ENCODE measurements around the gene POSTN.

The POSTN gene, protein sequence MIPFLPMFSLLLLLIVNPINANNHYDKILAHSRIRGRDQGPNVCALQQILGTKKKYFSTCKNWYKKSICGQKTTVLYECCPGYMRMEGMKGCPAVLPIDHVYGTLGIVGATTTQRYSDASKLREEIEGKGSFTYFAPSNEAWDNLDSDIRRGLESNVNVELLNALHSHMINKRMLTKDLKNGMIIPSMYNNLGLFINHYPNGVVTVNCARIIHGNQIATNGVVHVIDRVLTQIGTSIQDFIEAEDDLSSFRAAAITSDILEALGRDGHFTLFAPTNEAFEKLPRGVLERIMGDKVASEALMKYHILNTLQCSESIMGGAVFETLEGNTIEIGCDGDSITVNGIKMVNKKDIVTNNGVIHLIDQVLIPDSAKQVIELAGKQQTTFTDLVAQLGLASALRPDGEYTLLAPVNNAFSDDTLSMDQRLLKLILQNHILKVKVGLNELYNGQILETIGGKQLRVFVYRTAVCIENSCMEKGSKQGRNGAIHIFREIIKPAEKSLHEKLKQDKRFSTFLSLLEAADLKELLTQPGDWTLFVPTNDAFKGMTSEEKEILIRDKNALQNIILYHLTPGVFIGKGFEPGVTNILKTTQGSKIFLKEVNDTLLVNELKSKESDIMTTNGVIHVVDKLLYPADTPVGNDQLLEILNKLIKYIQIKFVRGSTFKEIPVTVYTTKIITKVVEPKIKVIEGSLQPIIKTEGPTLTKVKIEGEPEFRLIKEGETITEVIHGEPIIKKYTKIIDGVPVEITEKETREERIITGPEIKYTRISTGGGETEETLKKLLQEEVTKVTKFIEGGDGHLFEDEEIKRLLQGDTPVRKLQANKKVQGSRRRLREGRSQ

DNA sequence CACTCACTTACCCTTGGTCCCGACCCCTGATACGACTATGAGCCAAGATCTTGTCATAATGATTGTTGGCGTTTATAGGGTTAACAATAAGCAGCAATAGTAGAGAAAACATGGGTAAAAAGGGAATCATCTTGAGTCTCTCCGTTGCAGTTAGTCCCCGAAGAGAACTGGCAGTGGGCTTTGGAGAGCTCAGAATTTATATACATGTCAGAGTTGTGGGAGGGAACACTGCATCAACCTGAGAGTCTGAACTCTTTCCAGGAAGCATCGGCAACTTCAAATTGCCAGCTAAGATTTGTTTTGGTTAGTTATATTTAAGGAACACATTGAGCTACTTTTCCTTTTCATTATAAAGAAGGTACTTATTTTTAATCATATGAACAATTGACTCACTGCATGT lies at the start of gene POSTN:
POSTN (minus strand) TSS at position 172 of the 400 bp plus-strand sequence; CDS start at position 130, 42 bp downstream.
- no peak for DNase-seq

DNA sequence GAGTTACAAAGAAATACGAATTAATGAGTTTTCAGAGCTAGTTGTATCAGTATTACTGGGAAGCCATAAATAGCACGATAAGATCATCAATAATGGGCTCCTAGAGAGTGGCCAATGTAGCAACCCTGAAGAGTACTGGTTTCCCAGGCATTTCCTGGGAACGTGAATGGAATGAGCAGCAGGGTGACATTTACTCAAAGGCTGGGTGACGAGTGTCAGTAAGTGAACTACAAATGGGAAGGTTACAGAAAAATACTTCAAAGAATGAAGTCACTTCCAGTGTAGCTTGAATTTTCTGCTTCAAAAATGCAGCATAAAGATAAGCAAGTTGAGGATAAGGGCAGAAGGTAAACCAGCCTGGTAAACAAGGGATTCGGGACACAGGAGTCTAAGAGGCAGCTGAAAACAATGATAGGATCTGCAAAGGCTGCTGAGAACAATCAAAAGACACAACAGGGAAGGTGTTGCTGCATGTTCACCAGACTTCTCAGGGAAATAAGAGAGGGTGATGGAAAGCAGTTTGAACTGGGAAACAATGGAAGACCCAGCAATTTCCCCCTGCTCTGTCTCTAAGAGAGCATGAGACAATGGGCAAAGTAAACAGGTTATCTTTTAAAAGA lies 48.6 kb upstream of the POSTN start:
- no peak for DNase-seq

DNA sequence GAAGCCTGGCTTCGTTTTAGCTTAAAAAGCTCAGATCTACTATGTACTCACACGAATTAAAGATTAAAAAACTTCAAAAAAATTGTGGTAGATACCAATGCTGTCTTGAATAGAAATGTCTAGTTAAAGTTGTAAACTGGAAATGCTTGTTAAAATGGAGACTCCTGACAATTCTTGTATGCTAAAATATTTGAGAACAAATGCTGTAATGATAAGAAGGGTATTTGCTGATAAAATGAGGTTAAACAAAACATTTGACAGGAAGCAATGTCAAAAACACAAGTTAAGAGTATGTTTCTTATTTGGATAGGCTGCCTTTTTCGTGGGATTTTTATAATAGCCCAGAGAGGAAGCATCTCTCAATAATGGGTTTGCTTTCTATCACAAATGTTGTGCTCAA lies 48.0 kb upstream of the POSTN start:
- DNase-seq = no peak

DNA sequence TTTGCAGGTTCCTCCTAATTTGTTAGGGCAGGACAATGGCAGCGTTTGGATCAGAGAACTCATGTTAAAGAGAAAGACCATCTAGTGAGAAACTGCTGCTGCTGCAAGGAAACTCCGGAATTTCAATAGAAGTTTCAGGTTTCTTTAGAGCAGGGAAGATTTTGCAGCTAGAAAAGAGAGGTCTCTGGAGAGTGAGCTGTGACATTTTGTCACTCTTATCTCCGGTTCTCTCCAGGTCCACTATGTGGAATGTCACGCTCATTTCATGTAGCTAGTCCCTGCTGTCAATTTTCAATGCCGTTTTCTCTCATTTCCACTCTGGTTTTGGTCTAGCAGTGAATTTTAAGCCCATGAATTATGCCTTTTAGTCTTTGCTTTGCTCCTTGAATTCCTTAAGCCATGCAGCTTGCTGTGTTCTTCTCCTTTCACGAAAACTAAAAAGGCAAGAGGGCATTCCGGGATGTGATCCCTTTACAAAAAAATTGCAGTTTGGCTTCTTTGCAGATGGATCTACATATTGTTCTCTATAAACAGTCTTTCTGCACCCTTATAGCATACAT lies 46.7 kb upstream of the POSTN start:
- no peak for DNase-seq

DNA sequence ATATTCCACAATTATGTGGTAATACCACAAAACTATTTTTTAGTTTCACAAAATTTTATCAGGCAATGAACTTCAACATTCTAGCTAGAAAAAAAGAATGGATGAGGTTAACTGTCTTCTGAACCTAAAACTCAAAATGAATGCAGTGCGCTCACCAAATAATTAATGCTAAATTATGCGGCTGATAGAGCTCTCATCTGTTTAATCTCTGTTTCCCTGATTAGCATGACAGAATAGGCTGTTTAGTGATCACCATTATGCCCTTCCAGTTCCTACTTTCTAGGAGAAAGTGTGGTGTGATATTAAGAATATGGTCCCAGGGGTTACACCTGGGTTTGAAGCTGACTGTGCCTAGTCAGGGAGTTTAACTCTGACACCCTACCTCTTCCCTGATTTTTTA lies 42.8 kb upstream of the POSTN start:
- no peak for DNase-seq

DNA sequence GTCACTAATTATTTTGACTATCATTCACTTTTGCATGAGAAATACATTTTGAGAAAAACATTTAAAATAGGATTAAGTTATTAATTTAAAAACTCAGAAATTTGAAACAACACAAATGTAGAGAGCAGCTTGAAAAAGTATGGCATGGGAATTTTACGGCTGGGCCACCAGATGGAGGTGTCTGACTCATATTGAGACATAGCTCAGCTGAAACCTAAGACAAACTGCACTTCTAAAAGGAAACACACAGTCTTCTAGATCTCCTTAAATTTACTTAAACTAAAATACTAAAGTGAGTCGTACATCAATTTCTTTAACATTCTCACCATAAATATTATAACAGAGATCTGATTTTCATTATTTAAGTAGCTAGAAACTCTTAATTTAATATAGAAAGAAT lies 41.9 kb upstream of the POSTN start:
- no peak for DNase-seq

DNA sequence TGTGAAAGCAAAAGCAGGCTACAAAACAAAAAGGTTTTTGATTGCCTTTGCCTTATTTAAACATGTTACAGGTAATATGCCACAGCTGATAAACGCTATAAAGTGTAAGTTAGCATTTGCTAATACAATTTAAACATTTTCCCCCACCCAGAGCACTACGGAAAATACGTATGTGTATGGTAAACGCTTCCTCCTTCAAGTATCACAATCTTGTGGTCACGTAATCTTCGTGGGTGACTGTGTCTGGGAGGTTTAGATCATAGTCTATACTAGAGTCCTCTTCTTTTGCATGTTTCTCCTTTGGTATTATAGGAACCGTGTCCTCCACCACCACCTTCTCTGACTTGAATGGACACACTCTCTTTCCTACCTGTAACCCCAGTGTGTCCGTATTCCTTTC lies 38.1 kb upstream of the POSTN start:
- DNase-seq = no peak

DNA sequence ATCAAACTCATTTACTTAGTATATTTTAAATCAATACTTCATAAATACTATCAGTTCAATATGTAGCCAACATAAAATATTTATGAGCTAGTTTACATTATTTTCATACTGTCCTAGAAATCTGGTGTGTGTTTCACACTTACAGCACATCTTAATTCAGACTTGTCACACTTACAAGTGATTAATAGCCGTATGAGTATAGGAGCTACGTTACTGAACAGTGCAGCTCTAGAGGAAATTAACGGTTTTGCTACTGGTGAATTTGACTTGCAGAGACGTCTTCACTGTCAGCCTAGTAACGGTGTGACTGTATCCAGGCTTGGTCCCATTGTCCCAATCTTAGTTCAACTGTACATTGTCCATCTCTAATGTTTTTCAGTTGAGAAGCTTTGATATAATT lies 33.7 kb upstream of the POSTN start:
- DNase-seq = no peak

DNA sequence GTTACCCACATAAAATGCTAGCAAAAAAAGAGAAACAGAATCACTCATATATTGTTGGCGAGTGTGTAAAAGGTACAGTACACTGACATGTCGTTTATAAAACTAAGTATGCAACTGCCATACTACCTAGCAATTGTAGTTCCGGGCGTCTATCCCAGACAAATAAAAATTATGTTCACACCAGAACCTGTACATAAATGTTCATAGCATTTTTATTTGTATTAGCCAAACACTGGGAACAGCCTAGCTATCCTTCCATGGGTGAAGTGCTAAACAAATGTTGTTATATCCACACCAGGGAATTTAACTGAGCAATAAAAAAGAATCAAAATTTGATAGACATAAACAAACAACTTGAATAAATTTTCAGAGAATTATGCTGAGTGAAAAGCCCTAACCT lies 28.9 kb upstream of the POSTN start:
- no peak for DNase-seq

DNA sequence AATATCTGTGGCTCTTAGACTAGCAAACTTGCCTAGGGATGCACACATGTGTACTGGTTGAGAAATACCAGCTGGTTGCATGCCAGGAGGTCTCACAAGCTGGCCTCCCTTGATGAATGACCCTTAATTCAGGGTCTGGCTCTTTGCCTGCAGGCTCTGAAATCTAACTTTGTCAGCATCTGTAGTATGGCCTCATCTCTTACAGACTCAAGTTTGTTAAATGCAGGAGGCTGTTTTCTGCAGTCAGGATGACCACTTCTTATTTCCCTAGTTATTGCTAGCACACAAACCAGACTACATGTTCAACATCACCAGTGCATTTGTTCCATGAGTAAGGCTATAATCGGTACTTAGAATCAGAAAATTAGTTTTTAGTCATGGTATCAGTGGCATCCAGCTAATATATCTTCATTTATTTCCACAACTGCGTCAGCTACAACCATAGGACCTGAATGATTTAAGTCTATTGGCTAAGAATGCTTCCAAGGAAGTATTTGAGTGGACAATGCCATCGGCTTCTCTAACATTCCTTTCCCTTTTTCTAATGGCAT lies 23.3 kb upstream of the POSTN start:
- DNase-seq = peak; percentile 71

DNA sequence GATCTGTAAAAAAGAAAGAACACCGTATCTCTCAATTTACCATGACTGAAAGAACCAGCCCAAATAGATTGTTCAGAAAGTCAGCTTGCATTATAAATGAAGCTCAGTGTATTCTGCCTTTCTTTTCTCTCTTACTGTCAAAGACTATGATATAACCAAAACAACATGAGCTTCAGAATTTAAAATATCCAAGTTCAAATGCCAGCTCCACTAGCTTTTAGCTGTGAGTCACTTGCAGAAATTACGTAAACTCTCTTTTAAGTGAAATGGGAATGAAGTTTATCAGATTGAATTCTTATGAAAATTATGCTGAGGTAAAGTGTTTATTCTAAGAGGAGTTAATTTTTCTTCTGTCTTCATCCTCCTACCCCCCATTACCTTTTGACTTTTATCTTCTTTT lies 20.0 kb upstream of the POSTN start:
- DNase-seq = peak; percentile 79

DNA sequence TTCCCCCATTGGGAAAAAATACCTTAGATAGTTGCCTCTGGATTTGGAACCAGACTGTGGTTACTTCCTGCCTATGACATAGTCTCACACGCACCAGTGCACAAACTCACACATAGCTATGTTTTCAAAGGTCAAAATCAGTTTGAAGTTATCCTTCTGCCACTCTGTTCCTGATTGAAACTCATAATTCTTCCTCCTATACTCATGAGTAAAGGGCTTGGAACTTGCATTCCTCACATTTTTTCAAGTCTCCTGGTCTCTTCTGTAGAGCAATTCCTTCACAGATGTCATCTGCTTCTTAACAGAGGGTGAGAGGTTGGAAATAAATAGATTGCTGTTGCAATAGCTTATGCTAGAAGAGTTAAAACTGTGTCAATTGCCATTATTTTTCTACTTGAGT lies 18.6 kb upstream of the POSTN start:
- peak; percentile 87 for DNase-seq

DNA sequence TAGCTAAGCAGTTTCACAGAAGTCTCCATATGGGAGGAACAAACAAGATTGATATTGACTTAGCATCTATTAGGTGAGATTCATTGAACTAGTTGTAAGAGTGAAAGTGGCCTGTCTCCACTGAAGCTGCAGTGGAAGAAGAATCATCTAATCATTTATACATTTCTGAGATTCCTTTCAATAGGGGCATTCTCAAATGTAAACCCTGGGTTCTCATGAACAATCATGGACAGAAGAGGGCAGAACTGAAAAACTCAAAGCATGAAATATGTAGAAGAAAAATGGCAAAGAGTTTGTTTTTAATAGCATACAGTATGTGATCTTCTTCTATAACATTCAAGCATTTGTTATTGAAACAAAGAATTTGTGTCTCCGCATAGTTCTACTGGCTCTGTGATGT lies 17.6 kb upstream of the POSTN start:
- DNase-seq = no peak

DNA sequence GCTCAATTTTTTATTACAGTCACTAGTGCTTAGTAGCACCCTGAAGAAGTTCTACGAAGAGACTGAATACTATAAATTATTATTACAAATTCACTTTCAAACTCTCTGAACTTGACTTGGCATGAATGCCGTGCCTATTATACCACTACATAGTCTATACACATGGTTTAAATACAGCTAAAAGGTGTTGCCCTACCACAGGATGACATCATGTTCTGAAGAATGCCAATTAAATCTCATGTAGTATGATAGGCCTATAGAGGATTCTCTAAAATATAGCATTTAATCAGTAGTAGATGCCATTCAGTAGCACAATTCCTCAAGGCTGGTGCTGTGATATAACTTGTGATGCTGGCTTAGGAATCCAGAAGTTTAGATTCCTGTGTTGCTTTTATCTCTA lies 16.7 kb upstream of the POSTN start:
- no peak for DNase-seq

DNA sequence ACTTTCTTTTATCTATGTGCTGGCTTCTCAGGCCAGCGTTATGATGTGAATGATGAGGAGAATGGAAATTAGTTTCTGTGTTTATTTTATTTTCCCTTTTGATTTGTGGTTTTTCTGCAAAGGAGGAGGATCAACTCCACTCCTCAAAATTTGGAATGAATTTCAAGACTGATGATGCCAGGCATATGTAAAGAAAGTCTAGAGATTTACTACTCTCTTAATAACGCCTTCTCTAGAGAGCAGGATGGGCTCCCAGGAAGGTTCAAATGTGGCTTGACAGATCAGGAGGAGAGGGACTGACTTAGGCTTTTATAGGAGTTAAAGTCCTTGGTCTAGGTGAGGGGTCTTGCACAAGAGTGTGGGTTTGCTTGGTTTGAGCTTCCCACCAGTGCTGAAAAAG lies 15.1 kb upstream of the POSTN start:
- no peak for DNase-seq

DNA sequence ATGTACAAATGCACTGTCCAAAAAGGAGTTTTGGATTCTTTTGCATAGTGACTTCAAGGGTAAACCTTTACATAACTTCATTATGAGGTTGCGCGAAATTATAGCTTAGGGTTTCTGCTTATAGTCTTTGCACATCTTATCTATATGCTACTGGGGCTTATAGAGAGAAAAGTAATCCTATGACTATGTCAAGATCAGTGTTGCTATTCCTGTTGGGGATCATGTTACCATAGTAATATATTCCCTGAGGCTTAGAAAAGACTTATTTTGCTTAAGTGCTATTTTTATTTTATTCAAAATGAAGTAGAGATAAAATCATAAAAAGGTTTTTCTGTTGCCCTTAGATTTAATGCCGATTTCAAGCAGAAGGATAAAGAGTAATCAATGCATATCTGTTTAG lies 14.7 kb upstream of the POSTN start:
- DNase-seq = no peak

DNA sequence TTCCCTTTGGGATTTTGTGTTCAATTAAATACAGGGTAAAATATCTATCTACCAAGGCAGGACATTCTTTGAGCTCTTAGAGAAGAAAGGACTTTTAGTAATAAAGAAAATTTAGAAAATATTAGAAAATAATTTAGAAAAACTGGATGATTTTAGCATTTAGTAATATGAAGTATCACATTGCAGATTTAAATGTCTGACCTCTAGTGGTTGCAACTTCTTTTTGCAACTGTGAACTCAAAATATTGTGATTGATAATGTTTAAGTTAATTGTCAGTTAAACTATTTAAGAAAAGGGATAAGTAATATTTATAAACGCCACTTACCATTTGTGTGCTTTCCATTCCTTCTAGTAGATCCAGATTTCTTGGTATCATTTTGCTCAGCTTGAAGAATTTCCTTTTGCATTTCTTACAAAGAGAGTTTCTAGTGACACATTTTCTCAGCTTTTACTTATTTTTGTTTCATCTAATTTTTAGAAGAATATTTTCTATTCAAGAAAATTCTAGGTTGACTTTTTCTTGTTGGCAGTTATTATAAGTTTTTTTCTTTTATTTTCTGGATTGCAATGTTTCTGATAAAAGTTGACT lies 10.3 kb upstream of the POSTN start:
- no peak for DNase-seq

DNA sequence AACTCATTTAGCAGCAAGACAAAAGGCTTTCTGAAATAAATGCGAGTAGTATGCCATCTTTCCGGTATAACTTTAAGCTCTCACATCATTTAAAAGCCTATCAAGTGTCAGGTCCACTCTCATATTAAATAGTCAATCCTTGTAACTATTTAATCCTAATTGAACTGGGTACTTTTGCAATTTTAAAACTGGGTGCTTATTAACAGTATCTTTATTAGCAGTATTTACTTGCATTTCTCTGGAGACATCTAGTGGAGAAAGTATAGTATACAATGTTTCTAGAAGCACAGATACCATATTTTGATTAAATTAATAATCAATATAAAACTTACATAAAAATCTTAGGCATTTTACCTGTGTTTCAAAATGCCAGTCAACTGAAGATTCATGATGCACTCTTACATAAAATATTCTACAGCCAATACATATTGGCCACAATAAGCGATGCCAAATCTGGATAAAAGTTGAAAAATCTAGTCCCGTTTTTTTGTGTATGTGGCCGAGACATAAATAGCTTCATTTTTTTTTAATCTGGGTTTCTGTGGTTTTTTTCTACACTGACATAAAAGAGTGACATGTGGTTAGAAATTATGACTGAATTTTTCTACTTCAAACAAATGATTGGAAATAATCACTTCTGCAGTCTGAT lies 4.3 kb upstream of the POSTN start:
- DNase-seq = no peak

DNA sequence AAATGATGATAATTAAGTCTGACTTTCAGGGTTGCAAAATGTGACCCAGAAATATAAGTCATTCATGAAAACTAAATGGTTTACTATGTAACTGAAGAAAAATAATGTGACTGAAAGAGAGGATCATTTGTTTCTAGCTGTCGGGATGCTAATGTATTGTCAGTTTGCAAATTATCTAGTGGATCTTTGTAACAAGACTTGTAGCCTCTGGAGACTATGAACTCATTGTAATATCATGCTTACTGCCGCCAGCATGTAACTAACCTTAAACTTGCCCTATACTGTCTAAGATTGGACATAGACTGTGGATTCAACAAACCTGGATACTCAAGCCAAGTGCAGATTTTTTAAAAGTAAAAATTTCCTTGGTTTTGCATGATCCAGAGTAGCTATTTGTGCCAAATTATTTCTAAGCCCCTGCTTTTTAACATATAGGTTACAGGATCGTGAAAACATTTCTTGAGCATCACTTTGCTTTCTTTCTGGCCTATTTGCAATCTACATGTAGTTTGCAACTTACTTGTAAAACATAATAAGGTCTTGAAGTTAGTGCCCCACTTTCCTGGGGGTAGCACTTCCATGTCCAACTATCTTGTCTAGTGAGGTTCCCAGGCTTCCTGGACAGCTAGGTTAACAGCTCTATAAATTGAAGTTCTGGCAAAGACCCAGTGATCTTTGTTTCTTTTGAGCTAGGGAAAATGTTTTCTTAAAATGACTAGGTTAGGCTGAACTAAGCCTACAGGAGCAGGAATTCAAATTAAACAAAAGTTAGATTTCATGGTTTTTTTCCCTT lies 3.3 kb upstream of the POSTN start:
- DNase-seq = no peak

DNA sequence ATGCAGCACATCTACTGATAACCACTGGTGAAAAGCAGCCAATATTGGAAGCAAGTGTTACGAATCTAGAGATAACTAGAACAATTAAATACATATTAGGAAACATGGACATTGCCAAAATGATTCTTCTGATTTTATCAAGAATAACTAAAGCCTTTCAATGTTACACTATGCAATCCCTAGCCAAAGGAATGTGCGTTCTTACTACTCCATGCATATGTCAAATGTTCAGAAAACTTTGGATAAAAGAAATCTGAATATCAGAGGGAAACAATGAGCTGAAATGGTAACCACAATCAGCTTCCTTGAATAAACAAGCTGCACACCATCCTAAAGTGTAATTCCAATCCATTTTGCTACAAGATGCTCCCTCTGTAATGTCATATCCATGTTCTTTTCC lies 951 bp upstream of the POSTN start:
- no peak for DNase-seq

DNA sequence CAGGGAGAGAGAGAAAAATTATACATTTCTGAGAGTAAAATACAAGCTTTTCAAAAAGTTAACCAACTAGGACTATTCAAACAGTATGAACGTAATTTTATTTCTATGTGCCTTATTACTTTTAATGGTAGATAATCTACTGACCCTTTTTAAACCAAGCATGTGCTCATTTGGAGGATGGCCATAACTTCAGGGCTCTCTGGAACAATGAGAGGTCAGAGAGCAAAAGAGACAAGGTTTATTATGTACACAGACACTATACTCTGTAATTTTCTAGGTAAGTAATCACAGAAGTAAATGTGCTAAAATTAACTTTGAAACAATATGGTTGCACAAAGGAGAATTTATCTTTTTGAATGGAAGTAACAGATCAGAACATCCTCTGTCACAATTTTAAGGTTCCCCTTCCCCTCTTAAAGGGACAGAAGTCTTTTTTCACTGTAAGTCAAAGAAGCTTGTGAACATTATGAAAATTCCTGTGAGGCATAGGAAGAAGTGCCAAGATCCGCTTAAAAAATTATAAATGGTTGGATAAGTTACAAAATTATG lies 1.0 kb downstream of the POSTN start:
- no peak for DNase-seq

Measured in NCI-H226 (cell line).